ENCODE measurements around the gene HOGA1.
"Not testable (repeated sequence)": the region's sequence is repeated elsewhere in the genome, so short reads cannot be mapped to it uniquely, and the experiment has no call there.

Gene HOGA1

GRCh38 chr10:97633921-97634320 lies 49.7 kb downstream of the HOGA1 start:
- Histone ChIP-seq H3K36me3 (ENCODE audit: control insufficient read depth, insufficient read depth, low read length) (no peaks in the 10 kb centered on the region), H3K27me3 (ENCODE audit: control insufficient read depth, insufficient read depth, low read length) (no peaks in the 10 kb centered on the region), H3K9me3 (ENCODE audit: control insufficient read depth, low read length) (no peaks in the 10 kb centered on the region), H3K4me3 (ENCODE audit: low read length) (peak overlapping the region; percentile 94), H3K9ac (ENCODE audit: low read length) (peak overlapping the region; percentile 71), H3K4me1 (ENCODE audit: control insufficient read depth, insufficient read depth, low read length) (no peaks in the 10 kb centered on the region)

- Histone ChIP-seq H3K4me3 (ENCODE audit: low read length) (no peak overlapping the region), H3K9ac (ENCODE audit: low read length) (no peak overlapping the region), H3K27me3 (ENCODE audit: control insufficient read depth, insufficient read depth, low read length) (no peaks in the 10 kb centered on the region), H3K36me3 (ENCODE audit: control insufficient read depth, insufficient read depth, low read length) (no peaks in the 10 kb centered on the region), H3K9me3 (ENCODE audit: control insufficient read depth, low read length) (no peaks in the 10 kb centered on the region), H3K4me1 (ENCODE audit: control insufficient read depth, insufficient read depth, low read length) (no peaks in the 10 kb centered on the region)
Measured at GRCh38 chr10:97635577-97635976, 51.4 kb downstream of the HOGA1 start.

GRCh38 chr10:97639090-97639489 lies 54.9 kb downstream of the HOGA1 start:
- not testable (repeated sequence) for H3K9ac ChIP-seq (ENCODE audit: low read length); H3K4me3 ChIP-seq (ENCODE audit: low read length); H3K4me1 ChIP-seq (ENCODE audit: control insufficient read depth, insufficient read depth, low read length); H3K27me3 ChIP-seq (ENCODE audit: control insufficient read depth, insufficient read depth, low read length); H3K36me3 ChIP-seq (ENCODE audit: control insufficient read depth, insufficient read depth, low read length); H3K9me3 ChIP-seq (ENCODE audit: control insufficient read depth, low read length)

- H3K9me3 ChIP-seq (ENCODE audit: control insufficient read depth, low read length), result no peaks in the 10 kb centered on the region
- H3K4me1 ChIP-seq (ENCODE audit: control insufficient read depth, insufficient read depth, low read length), result no peaks in the 10 kb centered on the region
- no peaks in the 10 kb centered on the region for H3K36me3 ChIP-seq (ENCODE audit: control insufficient read depth, insufficient read depth, low read length)
- H3K4me3 ChIP-seq (ENCODE audit: low read length), result peak within 1 kb of the TSS; percentile 42
- H3K9ac ChIP-seq (ENCODE audit: low read length), result peak within 1 kb of the TSS; percentile 87
- H3K27me3 ChIP-seq (ENCODE audit: control insufficient read depth, insufficient read depth, low read length), result no peaks in the 10 kb centered on the region
Measured at GRCh38 chr10:97640174-97640867, 56.1 kb downstream of the HOGA1 start, which contains the start of gene PI4K2A. PI4K2A (plus strand) TSS chr10:97640671; CDS start chr10:97640743, 72 bp downstream.

- Histone ChIP-seq H3K4me3 (ENCODE audit: low read length) (peak overlapping the region; percentile 42), H3K9ac (ENCODE audit: low read length) (peak overlapping the region; percentile 87), H3K9me3 (ENCODE audit: control insufficient read depth, low read length) (no peaks in the 10 kb centered on the region), H3K4me1 (ENCODE audit: control insufficient read depth, insufficient read depth, low read length) (no peaks in the 10 kb centered on the region), H3K36me3 (ENCODE audit: control insufficient read depth, insufficient read depth, low read length) (no peaks in the 10 kb centered on the region), H3K27me3 (ENCODE audit: control insufficient read depth, insufficient read depth, low read length) (no peaks in the 10 kb centered on the region)
Measured at GRCh38 chr10:97640868-97641811, 57.0 kb downstream of the HOGA1 start.

- not testable (repeated sequence) for H3K4me3 ChIP-seq (ENCODE audit: low read length); H3K9me3 ChIP-seq (ENCODE audit: control insufficient read depth, low read length); H3K9ac ChIP-seq (ENCODE audit: low read length); H3K36me3 ChIP-seq (ENCODE audit: control insufficient read depth, insufficient read depth, low read length); H3K4me1 ChIP-seq (ENCODE audit: control insufficient read depth, insufficient read depth, low read length); H3K27me3 ChIP-seq (ENCODE audit: control insufficient read depth, insufficient read depth, low read length)
Measured at GRCh38 chr10:97642471-97643159, 58.4 kb downstream of the HOGA1 start.

- no peak overlapping the region for H3K4me3 ChIP-seq (ENCODE audit: low read length)
- no peak overlapping the region for H3K9ac ChIP-seq (ENCODE audit: low read length)
- no peaks in the 10 kb centered on the region for H3K27me3 ChIP-seq (ENCODE audit: control insufficient read depth, insufficient read depth, low read length)
- no peaks in the 10 kb centered on the region for H3K9me3 ChIP-seq (ENCODE audit: control insufficient read depth, low read length)
- no peaks in the 10 kb centered on the region for H3K36me3 ChIP-seq (ENCODE audit: control insufficient read depth, insufficient read depth, low read length)
- no peaks in the 10 kb centered on the region for H3K4me1 ChIP-seq (ENCODE audit: control insufficient read depth, insufficient read depth, low read length)
Measured at GRCh38 chr10:97643441-97643985, 59.3 kb downstream of the HOGA1 start.

GRCh38 chr10:97644936-97645335 lies 60.7 kb downstream of the HOGA1 start:
- Histone ChIP-seq H3K9me3 (ENCODE audit: control insufficient read depth, low read length) (no peaks in the 10 kb centered on the region), H3K9ac (ENCODE audit: low read length) (no peak overlapping the region), H3K36me3 (ENCODE audit: control insufficient read depth, insufficient read depth, low read length) (no peaks in the 10 kb centered on the region), H3K4me1 (ENCODE audit: control insufficient read depth, insufficient read depth, low read length) (peaks cover 6% of the 10 kb centered on the region), H3K27me3 (ENCODE audit: control insufficient read depth, insufficient read depth, low read length) (no peaks in the 10 kb centered on the region), H3K4me3 (ENCODE audit: low read length) (no peak overlapping the region)

GRCh38 chr10:97647556-97647955 lies 63.4 kb downstream of the HOGA1 start:
- Histone ChIP-seq H3K9me3 (ENCODE audit: control insufficient read depth, low read length) (no peaks in the 10 kb centered on the region), H3K9ac (ENCODE audit: low read length) (no peak overlapping the region), H3K27me3 (ENCODE audit: control insufficient read depth, insufficient read depth, low read length) (no peaks in the 10 kb centered on the region), H3K4me1 (ENCODE audit: control insufficient read depth, insufficient read depth, low read length) (peaks cover 6% of the 10 kb centered on the region), H3K4me3 (ENCODE audit: low read length) (no peak overlapping the region), H3K36me3 (ENCODE audit: control insufficient read depth, insufficient read depth, low read length) (peaks cover 8% of the 10 kb centered on the region)

- Histone ChIP-seq H3K9ac (ENCODE audit: low read length) (no peak overlapping the region), H3K36me3 (ENCODE audit: control insufficient read depth, insufficient read depth, low read length) (peaks cover 11% of the 10 kb centered on the region), H3K27me3 (ENCODE audit: control insufficient read depth, insufficient read depth, low read length) (no peaks in the 10 kb centered on the region), H3K4me3 (ENCODE audit: low read length) (no peak overlapping the region), H3K9me3 (ENCODE audit: control insufficient read depth, low read length) (no peaks in the 10 kb centered on the region), H3K4me1 (ENCODE audit: control insufficient read depth, insufficient read depth, low read length) (peaks cover 6% of the 10 kb centered on the region)
Measured at GRCh38 chr10:97648562-97649404, 64.6 kb downstream of the HOGA1 start.

GRCh38 chr10:97649405-97649750 lies 65.2 kb downstream of the HOGA1 start:
- H3K36me3 ChIP-seq (ENCODE audit: control insufficient read depth, insufficient read depth, low read length), result peaks cover 11% of the 10 kb centered on the region
- not testable (repeated sequence) for H3K27me3 ChIP-seq (ENCODE audit: control insufficient read depth, insufficient read depth, low read length); H3K4me3 ChIP-seq (ENCODE audit: low read length); H3K9ac ChIP-seq (ENCODE audit: low read length); H3K4me1 ChIP-seq (ENCODE audit: control insufficient read depth, insufficient read depth, low read length); H3K9me3 ChIP-seq (ENCODE audit: control insufficient read depth, low read length)
